ENCODE data around the gene RPS6KA1.
A peak's percentile ranks its signal among the peaks of the same experiment; 100 is the strongest.
"Not testable (repeated sequence)": the region's sequence is repeated elsewhere in the genome, so short reads cannot be mapped to it uniquely, and the experiment has no call there.

RPS6KA1 gene

GRCh38 chr1:26529655-26530409, at the start of gene RPS6KA1:
Gene RPS6KA1, plus strand, starts transcription at chr1:26529761. Its CDS starts 160 bp downstream, at chr1:26529921.
- peak; percentile 37 to 48 for DNase-seq (ENCODE audit: low read depth in 1 of 2, low spot score in 1 of 2)

GRCh38 chr1:26482921-26483320, 46.6 kb upstream of the RPS6KA1 start:
- no peak for DNase-seq (ENCODE audit: low read depth in 1 of 2, low spot score in 1 of 2)

GRCh38 chr1:26483980-26484379, 45.6 kb upstream of the RPS6KA1 start:
- DNase-seq (ENCODE audit: low read depth in 1 of 2, low spot score in 1 of 2), result no peak

- no peak for DNase-seq (ENCODE audit: low read depth in 1 of 2, low spot score in 1 of 2)
Measured at GRCh38 chr1:26490155-26490554, 39.4 kb upstream of the RPS6KA1 start.

- no peak for DNase-seq (ENCODE audit: low read depth in 1 of 2, low spot score in 1 of 2)
Measured at GRCh38 chr1:26493267-26493666, 36.3 kb upstream of the RPS6KA1 start.

GRCh38 chr1:26493938-26494337, 35.6 kb upstream of the RPS6KA1 start:
- DNase-seq (ENCODE audit: low read depth in 1 of 2, low spot score in 1 of 2), result no peak

GRCh38 chr1:26496861-26497260, 32.7 kb upstream of the RPS6KA1 start:
- no peak for DNase-seq (ENCODE audit: low read depth in 1 of 2, low spot score in 1 of 2)

GRCh38 chr1:26498894-26499293, 30.7 kb upstream of the RPS6KA1 start:
- no peak for DNase-seq (ENCODE audit: low read depth in 1 of 2, low spot score in 1 of 2)

- DNase-seq (ENCODE audit: low read depth in 1 of 2, low spot score in 1 of 2), result peak; percentile 85 to 97
Measured at GRCh38 chr1:26500488-26501175, 28.9 kb upstream of the RPS6KA1 start.

GRCh38 chr1:26510711-26511110, 18.9 kb upstream of the RPS6KA1 start:
- not testable (repeated sequence) for DNase-seq (ENCODE audit: low read depth in 1 of 2, low spot score in 1 of 2)

- not testable (repeated sequence) for DNase-seq (ENCODE audit: low read depth in 1 of 2, low spot score in 1 of 2)
Measured at GRCh38 chr1:26515836-26516235, 13.7 kb upstream of the RPS6KA1 start.

GRCh38 chr1:26516987-26517765, 12.4 kb upstream of the RPS6KA1 start:
- DNase-seq (ENCODE audit: low read depth in 1 of 2, low spot score in 1 of 2), result no peak

- DNase-seq (ENCODE audit: low read depth in 1 of 2, low spot score in 1 of 2), result no peak
Measured at GRCh38 chr1:26517766-26518049, 11.9 kb upstream of the RPS6KA1 start.

- no peak for DNase-seq (ENCODE audit: low read depth in 1 of 2, low spot score in 1 of 2)
Measured at GRCh38 chr1:26518355-26518754, 11.2 kb upstream of the RPS6KA1 start.

GRCh38 chr1:26520339-26520738, 9.2 kb upstream of the RPS6KA1 start:
- no peak for DNase-seq (ENCODE audit: low read depth in 1 of 2, low spot score in 1 of 2)

- DNase-seq (ENCODE audit: low read depth in 1 of 2, low spot score in 1 of 2), result no peak
Measured at GRCh38 chr1:26521669-26522030, 7.9 kb upstream of the RPS6KA1 start.

GRCh38 chr1:26522073-26522472, 7.5 kb upstream of the RPS6KA1 start:
- no peak for DNase-seq (ENCODE audit: low read depth in 1 of 2, low spot score in 1 of 2)

- DNase-seq (ENCODE audit: low read depth in 1 of 2, low spot score in 1 of 2), result no peak
Measured at GRCh38 chr1:26524181-26524580, 5.4 kb upstream of the RPS6KA1 start.

GRCh38 chr1:26526287-26526686, 3.3 kb upstream of the RPS6KA1 start:
- no peak for DNase-seq (ENCODE audit: low read depth in 1 of 2, low spot score in 1 of 2)

- no peak for DNase-seq (ENCODE audit: low read depth in 1 of 2, low spot score in 1 of 2)
Measured at GRCh38 chr1:26529405-26529654, 231 bp upstream of the RPS6KA1 start.

GRCh38 chr1:26530410-26530894, 891 bp downstream of the RPS6KA1 start:
- DNase-seq (ENCODE audit: low read depth in 1 of 2, low spot score in 1 of 2), result no peak

- DNase-seq (ENCODE audit: low read depth in 1 of 2, low spot score in 1 of 2), result no peak
Measured at GRCh38 chr1:26530895-26531598, 1.5 kb downstream of the RPS6KA1 start.

Data from stimulated activated CD4-positive, alpha-beta T cell treated with anti-CD3 and anti-CD28 coated beads, Interleukin-15, amount 100 ng/mL, for 1 hour (primary cell).